Rectal smooth muscle tissue (tissue), 1 donor: Measurements from ENCODE around the gene RPRD2.
A peak's percentile ranks its signal among the peaks of the same experiment; 100 is the strongest.
"Not testable (repeated sequence)": the region's sequence is repeated elsewhere in the genome, so short reads cannot be mapped to it uniquely, and the experiment has no call there.

ENCODE experiments used
- H3K27ac ChIP-seq: one replicate; pipeline ENCODE4 v1.7.0; 2013; ENCODE audit warnings: low read depth, low read length, inconsistent platforms
- H3K27me3 ChIP-seq: one replicate; pipeline ENCODE4 v1.7.0; 2013; ENCODE audit warnings: low read length; ENCODE audit not compliant: control insufficient read depth, insufficient read depth
- H3K36me3 ChIP-seq: one replicate; pipeline ENCODE4 v1.7.0; 2013; ENCODE audit warnings: low read length; ENCODE audit not compliant: control insufficient read depth, insufficient read depth
- H3K4me1 ChIP-seq: one replicate; pipeline ENCODE4 v1.7.0; 2013; ENCODE audit warnings: low read length; ENCODE audit not compliant: control insufficient read depth, insufficient read depth
- H3K4me3 ChIP-seq: one replicate; pipeline ENCODE4 v1.7.0; 2013; ENCODE audit warnings: low read length
- H3K9ac ChIP-seq: one replicate; pipeline ENCODE4 v1.7.0; 2013; ENCODE audit warnings: low read length

The RPRD2 gene

GRCh38 chr1:150363426-150364230 lies at the start of gene RPRD2:
Gene RPRD2, plus strand, starts transcription at chr1:150364147. Its CDS starts 568 bp downstream, at chr1:150364715.
- Histone ChIP-seq H3K4me3 (peak within 1 kb of the TSS; percentile 88), H3K27me3 (no peaks in the 10 kb centered on the region), H3K9ac (peak within 1 kb of the TSS; percentile 84), H3K4me1 (peaks cover 6% of the 10 kb centered on the region), H3K27ac (peak within 1 kb of the TSS; percentile 99), H3K36me3 (no peaks in the 10 kb centered on the region)

GRCh38 chr1:150314691-150315090 lies 49.3 kb upstream of the RPRD2 start:
- H3K27me3 ChIP-seq, H3K27ac ChIP-seq, H3K4me1 ChIP-seq, H3K9ac ChIP-seq, H3K36me3 ChIP-seq, H3K4me3 ChIP-seq: not testable (repeated sequence)

GRCh38 chr1:150320667-150320978 lies 43.3 kb upstream of the RPRD2 start:
- Histone ChIP-seq H3K4me3 (peak overlapping the region; percentile 97), H3K9ac (no peak overlapping the region), H3K27ac (peak overlapping the region; percentile 85)

GRCh38 chr1:150321826-150322166 lies 42.2 kb upstream of the RPRD2 start:
- peaks cover 9% of the 10 kb centered on the region for H3K36me3 ChIP-seq
- H3K9ac ChIP-seq = peak overlapping the region; percentile 81
- H3K27ac ChIP-seq = peak overlapping the region; percentile 85
- H3K4me3 ChIP-seq = peak overlapping the region; percentile 97
- H3K27me3 ChIP-seq = no peaks in the 10 kb centered on the region
- H3K4me1 ChIP-seq = peaks cover 3% of the 10 kb centered on the region

More at GRCh38 chr1:150320667-150320978, 43.3 kb upstream of the RPRD2 start:
- H3K4me1 ChIP-seq = peaks cover 3% of the 10 kb centered on the region
- H3K36me3 ChIP-seq = peaks cover 5% of the 10 kb centered on the region
- H3K27me3 ChIP-seq = no peaks in the 10 kb centered on the region

GRCh38 chr1:150322310-150322709 lies 41.6 kb upstream of the RPRD2 start:
- Histone ChIP-seq H3K4me3 (peak overlapping the region; percentile 97), H3K27ac (no peak overlapping the region), H3K4me1 (peaks cover 3% of the 10 kb centered on the region), H3K27me3 (no peaks in the 10 kb centered on the region), H3K9ac (no peak overlapping the region), H3K36me3 (peaks cover 12% of the 10 kb centered on the region)

- Histone ChIP-seq H3K4me1 (no peaks in the 10 kb centered on the region), H3K9ac (no peak overlapping the region), H3K36me3 (peaks cover 30% of the 10 kb centered on the region), H3K27ac (no peak overlapping the region), H3K4me3 (no peak overlapping the region), H3K27me3 (no peaks in the 10 kb centered on the region)
Observed at GRCh38 chr1:150332651-150333290, 31.2 kb upstream of the RPRD2 start.

GRCh38 chr1:150346316-150346715 lies 17.6 kb upstream of the RPRD2 start:
- no peak overlapping the region for H3K27ac ChIP-seq
- no peaks in the 10 kb centered on the region for H3K4me1 ChIP-seq
- peaks cover 19% of the 10 kb centered on the region for H3K36me3 ChIP-seq
- H3K4me3 ChIP-seq = no peak overlapping the region
- H3K27me3 ChIP-seq = no peaks in the 10 kb centered on the region
- no peak overlapping the region for H3K9ac ChIP-seq

- H3K27ac ChIP-seq = no peak overlapping the region
- H3K4me3 ChIP-seq = no peak overlapping the region
- H3K36me3 ChIP-seq = peaks cover 3% of the 10 kb centered on the region
- H3K4me1 ChIP-seq = no peaks in the 10 kb centered on the region
- H3K27me3 ChIP-seq = no peaks in the 10 kb centered on the region
- no peak overlapping the region for H3K9ac ChIP-seq
Observed at GRCh38 chr1:150352866-150353265, 11.1 kb upstream of the RPRD2 start.

GRCh38 chr1:150362721-150363425 lies 1.1 kb upstream of the RPRD2 start:
- Histone ChIP-seq H3K36me3 (no peaks in the 10 kb centered on the region), H3K27ac (peak overlapping the region; percentile 99), H3K27me3 (no peaks in the 10 kb centered on the region), H3K9ac (peak overlapping the region; percentile 73), H3K4me3 (peak overlapping the region; percentile 88), H3K4me1 (peaks cover 6% of the 10 kb centered on the region)

- Histone ChIP-seq H3K27me3 (no peaks in the 10 kb centered on the region), H3K36me3 (no peaks in the 10 kb centered on the region), H3K9ac (peak overlapping the region; percentile 84), H3K27ac (peak overlapping the region; percentile 99), H3K4me1 (peaks cover 6% of the 10 kb centered on the region), H3K4me3 (peak overlapping the region; percentile 74)
Observed at GRCh38 chr1:150364231-150365003, 470 bp downstream of the RPRD2 start.

- Histone ChIP-seq H3K4me3 (peak overlapping the region; percentile 74), H3K36me3 (no peaks in the 10 kb centered on the region), H3K27ac (peak overlapping the region; percentile 99), H3K4me1 (peaks cover 6% of the 10 kb centered on the region), H3K27me3 (no peaks in the 10 kb centered on the region), H3K9ac (no peak overlapping the region)
Observed at GRCh38 chr1:150365941-150366340, 2.0 kb downstream of the RPRD2 start.
